Astrocyte of the spinal cord (primary cell): Measurements from ENCODE around the gene IGFBP2.

ENCODE experiments used
- DNase-seq: peaks from one replicate; pipeline ENCODE4 v3.0.0; 2011; ENCODE audit warnings: low read depth, low spot score
- H3K4me3 ChIP-seq: 2 replicates; pipeline ENCODE4 v1.5.1; 2011; ENCODE audit warnings: low read depth, mild to moderate bottlenecking, low read length, moderate library complexity
- CTCF ChIP-seq: IDR thresholded peaks from 2 replicates; pipeline ENCODE4 v1.5.1; 2012; ENCODE audit warnings: low read depth, mild to moderate bottlenecking, low read length, inconsistent platforms
- in situ Hi-C: cut with HindIII; loops from 2 replicates; pipeline ENCODE4 v1.10.0; 2017; ENCODE audit warnings: low sequenced_read_pairs

Gene IGFBP2

GRCh38 chr2:216603010-216603883 is 30.0 kb upstream of the IGFBP2 start:
- no peak for TF ChIP-seq CTCF
- no peak for DNase-seq
- in situ Hi-C loops, result no loop called here
- H3K4me3 ChIP-seq, result no peak overlapping the region

- no peak for TF ChIP-seq CTCF
- H3K4me3 ChIP-seq, result no peak overlapping the region
- DNase-seq, result no peak
- in situ Hi-C loops, result no loop called here
Observed at GRCh38 chr2:216603884-216604245, 29.4 kb upstream of the IGFBP2 start.

- in situ Hi-C loops, result no loop called here
- no peak for DNase-seq
- no peak for TF ChIP-seq CTCF
- H3K4me3 ChIP-seq, result no peak overlapping the region
Observed at GRCh38 chr2:216604458-216604857, 28.8 kb upstream of the IGFBP2 start.

GRCh38 chr2:216606551-216607276 is 26.5 kb upstream of the IGFBP2 start:
- no peak overlapping the region for H3K4me3 ChIP-seq
- TF ChIP-seq CTCF, result no peak
- in situ Hi-C loops, result no loop called here
- DNase-seq, result no peak

- H3K4me3 ChIP-seq, result no peak overlapping the region
- DNase-seq, result no peak
- no peak for TF ChIP-seq CTCF
- in situ Hi-C loops, result no loop called here
Observed at GRCh38 chr2:216607277-216607560, 26.0 kb upstream of the IGFBP2 start.

GRCh38 chr2:216608525-216608924 is 24.7 kb upstream of the IGFBP2 start:
- no peak for DNase-seq
- TF ChIP-seq CTCF, result no peak
- H3K4me3 ChIP-seq, result no peak overlapping the region
- in situ Hi-C loops, result no loop called here
